Activated naive CD4-positive, alpha-beta T cell treated with anti-CD3 and anti-CD28 coated beads, Interleukin-2, amount 50 U/mL, for 16 hours (primary cell): ENCODE data around the gene PDE6A.
A peak's percentile ranks its signal among the peaks of the same experiment; 100 is the strongest.

Source experiments
- DNase-seq: peaks from one replicate; pipeline ENCODE4 v3.0.0-alpha.2; 2020

The PDE6A gene

GRCh38 chr5:149857499-149857898 lies 87.1 kb downstream of the PDE6A start:
- no peak for DNase-seq

DNA sequence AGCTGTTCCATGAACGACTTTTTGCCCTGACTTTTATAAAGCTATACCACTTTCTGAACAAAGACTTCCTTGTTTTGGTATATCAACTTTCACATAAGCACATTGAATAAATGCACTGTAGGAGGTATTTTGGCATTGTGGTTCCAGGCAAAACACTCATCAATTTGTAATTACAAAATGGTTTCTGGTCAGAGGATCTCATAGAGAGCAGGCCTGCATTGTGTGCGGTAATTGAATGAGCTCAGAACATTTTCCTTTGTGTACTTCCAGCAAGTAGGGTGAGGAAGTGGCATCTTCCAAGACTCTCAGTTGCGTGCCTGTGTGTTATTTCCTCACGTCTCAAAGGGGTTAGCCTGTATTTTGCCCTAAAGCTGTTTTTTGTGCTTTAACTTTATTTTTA lies 89.2 kb downstream of the PDE6A start:
- DNase-seq: no peak

- no peak for DNase-seq
Measured at GRCh38 chr5:149854866-149855265, 89.7 kb downstream of the PDE6A start.

DNA sequence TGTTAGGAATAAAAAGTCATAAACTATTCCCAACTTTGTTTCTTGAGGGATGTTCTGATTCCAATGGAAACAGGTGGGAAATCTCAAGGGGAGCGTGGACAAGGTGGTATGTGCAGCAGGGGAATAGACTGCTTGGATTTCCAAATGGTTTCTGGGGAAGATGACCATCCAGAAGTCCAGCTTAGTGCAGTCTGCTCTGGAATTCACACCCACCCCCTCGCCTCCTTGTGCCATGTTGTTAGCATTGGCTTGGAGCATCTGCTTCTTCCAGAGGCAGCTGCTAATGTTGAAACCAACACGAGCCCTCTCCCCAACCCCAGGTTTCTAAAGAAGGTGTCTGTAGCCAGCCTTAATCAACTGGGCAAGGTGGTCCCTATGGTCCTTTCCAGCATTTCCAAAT lies 90.9 kb downstream of the PDE6A start:
- no peak for DNase-seq

DNA sequence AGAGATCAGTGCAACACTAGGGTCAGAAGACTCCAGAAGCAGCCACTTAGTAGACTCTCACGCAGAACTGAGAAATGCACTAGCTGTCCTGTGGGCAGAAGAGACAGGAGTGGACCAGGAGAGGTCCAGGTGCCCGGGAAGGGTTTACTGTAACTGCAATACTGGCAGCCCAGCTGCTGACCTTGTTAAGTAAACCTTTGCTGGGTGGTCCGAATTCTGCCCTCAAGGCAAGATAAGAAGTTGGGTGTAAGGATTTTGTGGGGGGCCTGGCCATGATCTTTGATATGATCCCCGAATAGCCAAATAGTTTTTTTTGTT lies 91.3 kb downstream of the PDE6A start:
- no peak for DNase-seq

- peak; percentile 43 for DNase-seq
Measured at GRCh38 chr5:149852641-149853330, 91.8 kb downstream of the PDE6A start.

DNA sequence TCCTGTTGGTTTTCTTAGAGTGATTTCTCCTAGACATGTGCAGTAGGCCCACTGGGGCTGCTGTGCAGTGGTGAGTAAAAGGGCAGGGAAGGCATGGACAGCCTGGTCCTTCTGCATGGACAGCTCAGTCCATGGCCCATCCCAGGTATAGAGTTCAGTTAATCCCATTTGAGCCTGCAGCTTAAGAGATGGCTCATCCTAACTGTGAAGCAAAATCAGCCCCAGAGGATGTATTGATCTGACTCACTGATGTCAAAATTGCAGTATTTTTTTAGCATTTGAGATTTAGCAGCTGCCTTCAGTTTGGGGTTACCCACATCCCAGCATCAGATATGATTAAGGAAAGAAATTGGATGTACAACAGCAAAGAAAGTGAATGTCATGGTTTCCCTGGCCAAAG lies 93.4 kb downstream of the PDE6A start:
- DNase-seq: no peak

DNA sequence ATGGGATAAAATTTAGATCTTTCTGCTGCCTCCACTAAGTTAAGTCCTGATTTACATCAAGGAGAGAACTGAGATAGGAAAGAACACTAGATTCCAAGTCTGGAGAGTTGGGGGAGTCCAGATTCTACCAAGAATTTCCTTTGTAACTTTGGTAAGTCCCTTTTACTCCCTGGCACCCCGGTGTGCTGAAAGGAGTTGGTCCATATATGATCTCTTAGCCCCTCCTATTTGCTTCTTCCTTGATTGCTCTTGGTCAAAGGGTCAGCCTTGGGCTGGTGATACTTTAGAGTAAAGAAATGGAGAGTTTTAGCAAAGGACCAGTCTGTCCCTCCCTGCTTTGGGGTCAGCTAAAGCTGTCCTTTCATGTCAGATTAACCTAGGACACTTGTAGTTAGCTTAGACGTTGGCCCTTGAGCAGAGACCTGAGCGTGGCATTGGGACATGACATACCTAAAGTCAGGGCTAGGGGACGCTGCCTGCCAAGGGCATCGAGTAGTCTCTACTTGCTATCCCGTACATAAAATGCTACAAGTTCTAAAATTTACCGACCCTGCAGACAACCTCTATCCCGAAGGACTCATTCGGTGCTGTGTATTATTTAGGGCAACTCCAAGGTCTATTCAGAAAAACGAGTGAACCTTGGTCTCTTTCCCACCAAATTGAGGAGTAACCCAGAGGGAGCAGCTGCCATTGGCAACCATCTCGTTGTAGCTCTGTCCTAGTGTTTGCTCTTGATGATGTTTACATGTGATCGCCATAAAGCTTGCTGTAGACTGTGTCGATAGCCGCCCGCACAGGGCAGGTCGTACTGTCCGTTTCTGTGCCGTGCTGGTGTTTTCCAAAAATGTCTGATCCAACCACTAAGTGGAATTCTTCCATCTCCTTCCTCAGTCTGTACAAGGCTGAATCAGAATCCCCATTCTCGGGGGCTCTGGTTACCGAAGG lies 94.4 kb downstream of the PDE6A start:
- no peak for DNase-seq

DNA sequence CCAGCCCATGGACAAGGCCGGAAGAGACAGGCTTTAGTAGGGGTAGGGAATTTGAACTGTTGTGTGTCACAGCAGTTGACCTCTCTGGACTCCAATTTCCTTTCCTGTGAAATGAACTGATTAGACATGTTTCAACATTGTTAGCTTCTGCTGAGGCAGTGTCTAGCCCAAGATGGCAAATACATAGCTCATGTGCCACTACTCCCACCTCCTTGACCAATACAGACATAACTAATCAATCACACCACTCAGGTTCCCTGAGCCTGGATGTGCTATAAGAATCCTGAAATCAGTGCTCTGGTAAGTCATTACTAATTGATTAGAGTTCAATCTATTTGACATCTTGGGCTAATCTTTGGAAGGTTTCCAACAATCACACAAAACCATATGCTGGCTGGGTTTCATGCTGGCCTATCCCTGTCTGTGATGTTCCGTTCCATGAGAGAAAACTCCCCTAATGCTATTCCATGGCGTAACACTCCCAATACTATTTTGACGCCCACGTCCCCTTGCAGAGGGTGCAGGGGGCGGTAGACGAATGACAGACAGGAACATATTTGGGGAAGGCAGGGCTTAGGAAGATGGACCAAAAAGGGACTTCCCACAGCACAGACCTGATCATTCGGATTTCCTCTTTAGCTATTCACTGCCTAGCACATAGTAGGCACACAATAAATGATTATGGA lies 95.2 kb downstream of the PDE6A start:
- DNase-seq: no peak

DNA sequence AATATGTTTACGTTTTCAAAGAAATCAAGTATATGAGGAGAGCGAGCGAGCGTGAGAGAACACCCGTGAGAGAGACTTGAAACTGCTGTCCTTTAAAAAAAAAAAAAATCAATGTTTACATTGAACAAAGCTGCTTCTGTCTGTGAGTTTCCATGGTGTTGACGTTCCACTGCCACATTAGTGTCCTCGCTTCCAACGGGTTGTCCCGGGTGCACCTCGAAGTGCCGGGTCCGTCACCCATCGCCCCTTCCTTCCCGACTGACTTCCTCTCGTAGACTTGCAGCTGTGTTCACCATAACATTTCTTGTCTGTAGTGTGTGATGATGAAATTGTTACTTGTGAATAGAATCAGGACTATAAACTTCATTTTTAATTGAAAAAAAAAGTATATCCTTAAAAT lies 97.0 kb downstream of the PDE6A start:
- DNase-seq: no peak

DNA sequence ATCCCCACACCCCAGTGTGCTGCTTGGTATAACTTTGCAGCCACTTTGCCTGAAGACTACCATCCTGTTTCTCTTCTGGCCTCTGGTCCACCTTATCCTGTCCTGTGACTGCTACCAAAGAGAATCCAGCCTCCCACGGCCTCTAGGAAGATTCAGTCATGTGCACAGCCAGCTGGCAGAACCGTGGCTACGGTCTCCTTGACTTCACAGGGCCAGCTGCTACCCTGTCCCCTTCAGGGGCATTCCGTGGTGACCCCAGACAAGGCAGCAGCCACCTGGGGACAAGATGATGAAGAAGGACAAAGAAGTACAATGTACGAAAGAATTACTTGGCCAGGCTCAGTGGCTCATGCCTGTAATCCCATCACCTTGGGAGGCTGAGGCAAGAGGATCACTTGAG lies 98.6 kb downstream of the PDE6A start:
- DNase-seq: no peak

DNA sequence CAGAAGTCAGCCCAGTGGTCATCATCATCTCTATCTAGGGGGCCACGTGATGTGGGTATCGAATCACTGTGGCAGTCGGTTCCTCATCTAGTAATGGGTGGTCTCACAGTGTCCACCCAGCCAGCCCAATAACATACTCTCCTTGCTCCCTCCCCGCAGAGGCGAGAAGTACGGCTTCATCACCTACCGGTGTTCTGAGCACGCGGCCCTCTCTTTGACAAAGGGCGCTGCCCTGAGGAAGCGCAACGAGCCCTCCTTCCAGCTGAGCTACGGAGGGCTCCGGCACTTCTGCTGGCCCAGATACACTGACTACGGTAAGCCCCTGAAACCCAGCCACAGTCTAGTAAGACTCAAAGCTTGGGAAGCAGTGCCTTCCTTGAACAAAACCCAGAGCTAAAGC lies 99.0 kb downstream of the PDE6A start:
- DNase-seq: no peak

DNA sequence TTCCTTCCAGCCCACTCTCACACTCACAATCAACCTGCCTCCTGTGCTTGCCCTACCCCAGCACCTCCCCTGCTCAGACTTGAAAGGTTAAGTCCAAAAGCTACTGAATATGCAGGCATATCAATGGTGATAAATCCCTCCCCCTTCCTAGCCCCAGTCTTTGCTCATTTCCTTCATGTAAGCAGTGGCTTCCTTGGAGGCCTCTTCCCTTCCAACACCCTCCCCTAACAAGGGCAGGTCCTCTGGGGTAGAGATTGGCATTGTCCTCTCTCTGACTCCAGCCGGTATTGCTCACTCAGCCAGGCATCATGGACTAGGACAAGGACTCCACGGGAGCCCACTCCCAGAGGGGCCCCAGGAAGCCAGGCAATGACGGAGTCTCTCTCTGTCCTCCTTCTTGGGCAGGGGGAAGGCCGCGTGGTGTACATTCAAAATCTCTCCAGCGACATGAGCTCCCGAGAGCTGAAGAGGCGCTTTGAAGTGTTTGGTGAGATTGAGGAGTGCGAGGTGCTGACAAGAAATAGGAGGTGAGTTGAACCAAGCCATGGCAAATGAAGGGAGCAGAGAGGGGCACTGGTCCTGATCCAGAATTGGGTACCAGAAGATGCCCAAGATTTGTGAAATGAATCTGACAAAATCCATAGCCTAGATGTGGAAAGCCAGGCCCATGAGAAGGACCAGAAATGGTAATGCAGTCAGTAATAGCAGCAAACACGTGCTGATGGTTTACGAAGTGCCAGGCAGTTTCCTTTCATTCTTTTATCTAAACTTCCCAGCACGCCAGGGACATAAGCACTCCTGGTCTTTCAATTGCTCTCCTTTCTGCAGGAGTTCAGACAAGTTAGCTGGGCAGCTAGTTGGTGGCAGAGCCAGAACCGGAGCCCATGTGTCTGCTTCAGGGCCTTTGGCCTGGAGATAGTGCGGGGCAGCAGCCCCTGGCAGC lies 102.5 kb downstream of the PDE6A start:
- DNase-seq: no peak

DNA sequence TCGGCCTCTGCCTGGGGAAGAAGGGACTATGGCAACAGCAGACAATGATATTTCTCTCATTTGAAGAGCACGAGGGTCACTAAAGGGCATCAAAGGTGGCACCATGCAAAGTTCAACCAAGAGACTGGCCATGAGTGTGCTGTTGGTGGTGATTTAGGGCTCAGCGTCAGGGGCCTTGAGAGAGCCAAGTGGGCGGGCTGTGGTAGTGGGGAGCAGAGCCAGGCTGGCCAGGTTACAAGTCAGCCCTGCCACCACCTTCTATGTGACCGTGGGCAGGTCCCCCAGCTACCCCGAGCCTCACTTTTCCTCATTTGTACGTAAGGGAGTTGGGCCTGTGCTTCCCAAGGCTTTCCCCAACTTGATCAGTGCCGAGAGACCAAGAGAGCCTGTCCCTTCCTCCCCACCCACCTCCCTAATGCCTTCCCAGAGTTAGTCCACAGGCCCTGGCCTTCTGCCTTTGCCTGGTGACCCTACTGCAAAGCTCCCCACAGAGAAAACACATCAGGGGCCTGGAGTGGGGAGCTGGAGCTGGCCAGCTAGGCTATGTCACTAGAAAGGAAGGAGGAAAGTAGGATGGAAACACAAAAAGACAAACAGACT lies 104.3 kb downstream of the PDE6A start:
- no peak for DNase-seq

- DNase-seq: no peak
Measured at GRCh38 chr5:149839761-149840160, 104.8 kb downstream of the PDE6A start.

- no peak for DNase-seq
Measured at GRCh38 chr5:149838881-149839739, 105.5 kb downstream of the PDE6A start.

- no peak for DNase-seq
Measured at GRCh38 chr5:149837680-149838269, 106.8 kb downstream of the PDE6A start.

- DNase-seq: no peak
Measured at GRCh38 chr5:149836451-149837139, 108.0 kb downstream of the PDE6A start.

GRCh38 chr5:149834246-149834855 lies 110.2 kb downstream of the PDE6A start:
- peak; percentile 43 for DNase-seq
